ENCODE data around the gene TSC2.
A peak's percentile ranks its signal among the peaks of the same experiment; 100 is the strongest.

TSC2 gene

GRCh38 chr16:2005646-2006045 is 42.1 kb upstream of the TSC2 start:
- in situ Hi-C loops (cut with HindIII; ENCODE audit: low sequenced_read_pairs), result no loop called here
- DNase-seq (ENCODE audit: low read depth), result no peak
- no peak for TF ChIP-seq CTCF (IDR thresholded peaks at IDR 0.05; ENCODE audit: low read depth, low read length, missing control alignments)
- H3K4me3 ChIP-seq (ENCODE audit: low read depth, low read length), result no peak overlapping the region

- DNase-seq (ENCODE audit: low read depth), result no peak
- H3K4me3 ChIP-seq (ENCODE audit: low read depth, low read length), result no peak overlapping the region
- no peak for TF ChIP-seq CTCF (IDR thresholded peaks at IDR 0.05; ENCODE audit: low read depth, low read length, missing control alignments)
- in situ Hi-C loops (cut with HindIII; ENCODE audit: low sequenced_read_pairs), result no loop called here
Observed at GRCh38 chr16:2006317-2006716, 41.5 kb upstream of the TSC2 start.

- in situ Hi-C loops (cut with HindIII; ENCODE audit: low sequenced_read_pairs), result no loop called here
- H3K4me3 ChIP-seq (ENCODE audit: low read depth, low read length), result peak overlapping the region; percentile 64
- DNase-seq (ENCODE audit: low read depth), result no peak
- no peak for TF ChIP-seq CTCF (IDR thresholded peaks at IDR 0.05; ENCODE audit: low read depth, low read length, missing control alignments)
Observed at GRCh38 chr16:2007081-2007836, 40.5 kb upstream of the TSC2 start.

- no peak for TF ChIP-seq CTCF (IDR thresholded peaks at IDR 0.05; ENCODE audit: low read depth, low read length, missing control alignments)
- in situ Hi-C loops (cut with HindIII; ENCODE audit: low sequenced_read_pairs), result no loop called here
- peak overlapping the region; percentile 64 for H3K4me3 ChIP-seq (ENCODE audit: low read depth, low read length)
- no peak for DNase-seq (ENCODE audit: low read depth)
Observed at GRCh38 chr16:2008009-2008526, 39.7 kb upstream of the TSC2 start.

- no peak for DNase-seq (ENCODE audit: low read depth)
- in situ Hi-C loops (cut with HindIII; ENCODE audit: low sequenced_read_pairs), result no loop called here
- peak overlapping the region; percentile 64 for H3K4me3 ChIP-seq (ENCODE audit: low read depth, low read length)
- TF ChIP-seq CTCF (IDR thresholded peaks at IDR 0.05; ENCODE audit: low read depth, low read length, missing control alignments), result no peak
Observed at GRCh38 chr16:2008631-2009163, 39.1 kb upstream of the TSC2 start.

- in situ Hi-C loops (cut with HindIII; ENCODE audit: low sequenced_read_pairs), result no loop called here
- DNase-seq (ENCODE audit: low read depth), result no peak
- no peak for TF ChIP-seq CTCF (IDR thresholded peaks at IDR 0.05; ENCODE audit: low read depth, low read length, missing control alignments)
- H3K4me3 ChIP-seq (ENCODE audit: low read depth, low read length), result peak overlapping the region; percentile 64
Observed at GRCh38 chr16:2009164-2009711, 38.5 kb upstream of the TSC2 start.
